Stimulated activated CD8-positive, alpha-beta memory T cell treated with anti-CD3 and anti-CD28 coated beads, Interleukin-7, amount 100 ng/mL, for 1 hour (primary cell): ENCODE measurements around the gene ITIH2.
"Not testable (repeated sequence)": the region's sequence is repeated elsewhere in the genome, so short reads cannot be mapped to it uniquely, and the experiment has no call there.

ENCODE experiments used
- DNase-seq, 2 donors: peaks; one replicate each; pipeline ENCODE4 v3.0.0-alpha.2; 2020; ENCODE audit warnings: low read depth in 2 of 2

ITIH2 gene

DNA sequence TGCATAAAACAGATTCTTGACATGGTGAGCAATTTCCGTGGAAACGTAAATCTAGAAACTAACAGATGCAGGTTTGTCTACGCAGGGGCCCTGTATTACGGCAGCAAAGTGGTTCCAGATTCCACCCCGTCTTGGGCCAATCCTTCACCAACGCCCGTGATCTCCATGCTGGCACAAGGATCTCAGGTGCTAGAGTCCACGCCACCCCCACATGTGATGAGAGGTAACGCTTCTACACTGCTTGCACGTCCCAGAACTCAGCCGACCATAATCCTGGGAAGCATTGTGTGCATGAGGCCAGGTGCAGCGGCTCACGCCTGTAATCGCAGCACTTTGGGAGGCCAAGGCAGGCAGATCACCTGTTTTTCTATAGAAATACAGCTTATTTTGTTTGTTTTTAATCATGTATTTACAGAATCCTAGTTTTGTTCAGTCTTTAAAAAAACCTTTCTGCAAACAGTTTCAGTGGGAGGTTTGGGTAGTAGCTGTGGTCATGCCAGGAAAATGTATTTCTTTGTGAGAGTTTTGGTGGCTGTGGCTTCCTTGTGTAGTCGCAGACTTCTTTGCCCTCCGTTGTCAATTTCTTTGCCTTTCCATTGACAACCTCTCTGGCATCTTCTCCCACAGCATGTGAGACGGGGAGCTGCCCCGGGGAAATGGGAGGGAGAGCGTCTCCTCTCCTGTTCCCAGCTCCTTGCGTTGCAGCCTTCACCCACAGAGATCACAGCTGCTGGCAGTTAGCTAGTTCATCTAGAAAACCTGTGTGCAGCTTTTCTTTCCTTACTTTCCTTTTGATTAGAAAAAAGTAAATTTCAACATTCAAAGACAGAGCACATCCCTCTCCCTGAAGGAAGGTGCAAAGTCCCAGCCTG lies 35.7 kb downstream of the ITIH2 start:
- no peak for DNase-seq

DNA sequence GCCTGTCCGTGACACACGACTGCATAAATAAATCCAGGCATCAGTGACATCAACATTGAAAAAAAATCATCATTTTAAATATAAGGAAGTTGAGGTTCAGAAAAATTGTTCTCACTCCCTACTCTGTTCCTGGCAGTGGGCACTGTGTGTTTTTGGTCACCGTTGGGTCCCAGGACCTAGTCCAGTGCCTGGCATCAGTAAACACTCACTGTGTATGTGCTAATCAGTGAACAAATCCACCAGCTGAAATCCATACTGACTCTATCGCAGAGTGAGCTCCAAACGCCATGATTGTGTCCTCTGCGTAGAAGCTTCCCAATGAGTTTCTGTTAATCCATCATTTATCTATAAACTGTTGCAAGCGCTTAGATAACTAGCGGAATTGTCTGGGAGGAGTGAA lies 41.2 kb downstream of the ITIH2 start:
- DNase-seq: no peak

DNA sequence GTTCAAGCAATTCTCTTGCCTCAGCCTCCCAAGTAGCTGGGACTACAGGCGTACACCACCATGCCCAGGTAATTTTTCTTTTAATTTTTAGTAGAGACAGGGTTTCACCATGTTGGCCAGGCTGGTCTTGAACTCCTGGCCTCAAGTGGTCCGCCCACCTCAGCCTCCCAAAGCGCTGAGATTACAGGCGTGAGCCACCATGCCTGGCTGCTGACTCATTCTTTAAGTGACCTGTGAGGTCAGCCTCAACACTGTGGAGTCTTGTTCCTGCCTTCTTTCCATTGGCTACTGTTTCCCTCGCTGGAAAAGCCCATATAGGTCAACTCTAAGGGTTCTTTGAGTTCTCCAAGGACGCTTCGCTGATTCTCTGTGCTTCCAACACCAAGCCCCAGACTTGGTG lies 45.5 kb downstream of the ITIH2 start:
- DNase-seq: not testable (repeated sequence)

DNA sequence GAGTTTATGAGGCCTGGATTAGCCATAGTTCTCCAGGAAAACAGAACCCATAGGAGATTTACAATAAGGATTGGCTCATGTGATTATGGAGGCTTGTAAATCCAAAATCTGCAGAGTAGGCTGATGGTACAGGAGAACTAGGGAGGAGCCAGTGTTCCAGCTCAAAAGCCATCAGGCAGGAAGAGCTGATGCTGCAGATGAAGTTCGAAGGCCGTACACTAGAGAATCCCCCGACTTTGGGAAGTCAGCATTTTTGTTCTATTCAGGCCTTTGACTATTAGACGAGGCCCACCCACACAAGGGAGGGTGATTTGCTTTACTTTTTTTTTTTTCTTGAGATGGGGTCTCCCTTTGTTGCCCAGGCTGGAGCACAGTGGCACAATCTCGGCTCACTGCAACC lies 47.1 kb downstream of the ITIH2 start:
- DNase-seq: no peak

DNA sequence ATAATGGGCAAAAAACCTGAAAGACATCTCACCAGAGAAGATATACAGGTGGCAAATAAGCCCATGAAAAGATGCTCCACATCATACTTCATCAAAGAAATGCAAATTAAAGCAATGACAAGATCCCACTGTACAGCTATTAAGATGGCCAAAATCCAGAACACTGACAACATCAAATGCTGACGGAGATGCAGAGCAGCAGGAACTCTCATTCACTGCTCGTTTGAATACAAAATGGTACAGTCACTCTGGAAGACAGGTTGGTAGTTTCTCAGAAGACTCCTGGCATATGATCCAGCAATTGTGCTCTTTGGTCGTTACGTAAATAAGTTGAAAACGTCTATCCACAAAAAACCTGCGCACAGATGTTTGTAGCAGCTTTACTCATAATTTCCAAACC lies 49.1 kb downstream of the ITIH2 start:
- no peak for DNase-seq

DNA sequence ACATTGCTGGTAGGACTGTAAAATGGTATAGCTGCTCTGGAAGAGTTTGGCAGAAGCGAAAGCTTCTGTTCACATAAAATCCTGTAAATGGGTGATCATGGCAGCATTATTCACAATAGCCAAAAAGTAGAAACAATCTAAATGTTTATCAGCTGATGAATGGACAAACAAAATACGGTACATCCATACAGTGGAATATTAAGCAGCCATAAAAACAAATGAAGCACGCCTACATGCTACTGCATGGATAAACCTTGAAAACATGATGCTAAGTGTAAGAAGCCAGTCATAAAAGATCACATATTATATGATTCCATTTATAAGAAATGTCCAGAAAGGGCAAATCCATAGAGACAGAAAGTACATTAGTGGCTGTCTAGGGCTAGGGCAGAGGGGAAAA lies 52.0 kb downstream of the ITIH2 start:
- DNase-seq: no peak

DNA sequence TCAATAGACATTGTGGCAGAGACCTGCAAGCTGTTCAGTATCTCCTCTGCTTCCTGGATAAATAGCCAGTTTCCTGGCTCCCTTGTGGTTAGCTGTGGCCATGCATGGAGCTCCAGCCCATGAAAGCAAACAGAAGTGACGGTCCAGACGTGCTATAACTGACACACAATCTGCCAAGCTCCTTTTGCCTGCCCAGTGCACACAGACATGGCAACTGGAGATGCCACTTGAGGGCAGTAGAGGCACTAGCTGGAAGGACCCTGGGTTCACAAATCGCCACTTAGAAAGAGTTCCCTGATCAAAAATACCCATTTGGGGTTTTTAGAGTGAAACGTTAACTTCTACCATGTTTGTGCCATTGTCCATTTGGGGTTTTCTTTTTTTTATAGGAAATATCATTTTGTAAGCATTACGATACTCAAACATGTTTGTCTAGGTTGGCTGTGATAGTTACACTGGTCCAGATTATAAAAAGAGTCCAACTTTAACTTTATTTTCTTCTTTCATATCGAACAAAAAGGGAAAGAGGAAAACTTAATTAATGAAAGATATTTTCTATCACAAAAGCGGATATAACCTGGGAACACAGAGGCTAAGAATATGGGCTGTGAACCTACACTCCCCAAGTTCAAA lies 53.4 kb downstream of the ITIH2 start:
- DNase-seq: no peak

DNA sequence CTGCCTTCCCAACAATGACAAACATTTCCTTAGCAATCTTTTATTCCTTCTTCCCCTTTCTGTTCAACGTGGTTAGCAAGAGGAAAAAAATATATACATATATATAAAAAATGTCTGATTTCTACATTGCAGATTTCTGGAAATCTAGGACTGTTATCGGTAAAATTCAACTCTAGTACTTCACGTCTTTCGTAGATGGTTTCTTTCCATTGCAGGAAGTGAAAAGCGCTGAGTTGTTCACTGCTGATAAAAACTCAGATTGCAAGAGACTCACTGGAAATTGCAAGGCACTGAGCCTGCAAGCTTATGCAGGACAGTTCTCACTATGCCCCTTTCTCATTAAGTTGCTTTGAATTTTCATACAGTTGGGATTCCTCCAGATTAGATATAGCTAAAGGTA lies 60.8 kb downstream of the ITIH2 start:
- DNase-seq: no peak

DNA sequence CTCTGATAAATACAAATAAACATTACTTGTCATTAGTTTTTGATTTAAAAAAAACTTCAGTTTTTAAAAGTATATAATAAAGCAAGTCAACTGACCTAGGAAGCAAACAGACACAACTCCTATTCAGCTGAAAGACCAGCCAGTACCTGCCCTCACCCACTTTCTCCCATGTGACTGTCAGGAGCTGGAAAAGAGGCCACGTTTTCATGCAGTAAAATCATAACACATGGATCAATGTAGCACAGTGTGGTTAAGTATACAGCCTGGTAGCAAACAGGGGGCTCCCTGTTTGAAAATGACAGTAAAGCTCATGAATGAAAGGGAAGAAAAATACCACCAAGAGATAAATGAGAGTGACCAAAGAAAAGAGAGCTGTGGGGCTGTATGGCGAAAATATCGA lies 63.1 kb downstream of the ITIH2 start:
- no peak for DNase-seq

DNA sequence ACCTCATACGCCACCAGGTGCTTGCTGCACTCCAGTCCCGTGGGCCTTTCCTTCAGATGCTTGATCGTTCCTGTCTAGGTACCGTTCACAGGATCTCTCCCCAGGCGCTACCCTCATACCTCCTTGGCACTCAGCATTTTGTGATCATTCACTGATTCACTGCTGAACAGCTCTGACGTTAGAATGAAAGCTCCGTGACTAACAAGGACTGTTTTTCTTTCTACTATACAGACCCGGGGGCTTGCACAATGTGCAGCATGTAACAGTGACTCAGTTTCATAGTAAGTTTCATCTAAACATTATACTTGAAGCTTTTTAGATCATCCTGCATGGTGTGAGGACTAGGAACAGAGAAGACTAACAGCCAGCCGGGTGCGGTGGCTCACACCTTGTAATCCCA lies 64.1 kb downstream of the ITIH2 start:
- no peak for DNase-seq

DNA sequence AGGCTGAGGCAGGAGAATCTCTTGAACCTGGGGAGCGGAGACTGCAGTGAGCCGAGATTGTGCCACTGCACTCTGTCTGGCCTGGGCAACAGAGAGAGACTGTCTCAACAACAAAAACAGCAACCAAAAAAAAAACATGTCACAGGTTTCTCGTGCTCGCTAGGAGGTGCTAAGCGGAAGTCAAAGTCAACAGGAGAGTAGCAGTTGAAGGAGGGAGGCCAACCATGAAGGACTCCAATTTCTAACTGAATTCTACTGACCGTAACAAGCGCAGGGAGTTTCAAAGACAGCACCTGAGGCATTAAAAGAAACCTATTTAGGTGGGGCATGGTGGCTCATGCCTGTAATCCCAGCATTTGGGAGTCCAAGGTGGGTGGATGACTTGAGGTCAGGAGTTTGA lies 65.3 kb downstream of the ITIH2 start:
- DNase-seq: no peak

DNA sequence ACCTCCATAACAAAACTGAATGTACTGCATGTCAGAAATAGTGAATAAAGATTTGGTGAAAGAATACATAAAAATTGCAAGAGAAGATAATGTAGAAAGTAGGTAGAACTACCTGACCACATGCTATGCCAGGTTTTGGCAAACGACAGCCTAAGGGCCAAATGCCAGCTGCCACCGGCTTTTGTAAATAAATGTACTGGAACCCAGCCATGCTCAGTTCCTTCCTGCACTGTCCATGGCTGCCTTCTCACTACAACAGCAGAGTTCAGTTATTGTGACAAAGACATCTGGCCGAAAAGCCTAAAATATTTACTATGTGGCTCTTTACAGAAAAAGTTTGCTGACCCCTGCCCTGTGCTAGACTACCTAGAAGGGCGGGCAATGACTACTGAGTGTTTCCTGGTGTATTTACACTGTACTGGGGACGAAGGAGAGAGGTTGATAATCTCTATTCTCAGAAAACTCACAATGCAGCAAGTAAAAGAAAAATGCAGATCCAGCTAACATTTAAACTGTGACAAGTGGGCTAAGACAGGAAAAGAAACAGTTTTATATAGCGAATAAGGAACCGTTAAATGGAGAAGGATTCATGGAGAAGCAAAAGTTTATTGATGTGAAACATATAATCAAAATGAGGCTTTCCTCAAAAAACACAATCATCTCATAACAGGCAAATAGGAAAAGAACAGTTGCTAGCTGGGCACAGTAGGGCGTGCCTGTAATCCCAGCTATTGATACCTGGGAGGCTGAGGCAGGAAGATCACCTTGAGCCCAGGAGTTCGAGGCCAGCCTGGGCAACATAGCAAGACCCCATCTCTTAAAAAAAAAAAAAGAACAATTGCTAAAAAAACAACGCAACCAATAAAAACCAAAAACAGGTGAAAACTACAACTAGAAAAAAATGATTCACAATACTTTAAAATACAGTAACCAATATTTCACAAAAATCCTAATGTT lies 71.0 kb downstream of the ITIH2 start:
- DNase-seq: no peak

DNA sequence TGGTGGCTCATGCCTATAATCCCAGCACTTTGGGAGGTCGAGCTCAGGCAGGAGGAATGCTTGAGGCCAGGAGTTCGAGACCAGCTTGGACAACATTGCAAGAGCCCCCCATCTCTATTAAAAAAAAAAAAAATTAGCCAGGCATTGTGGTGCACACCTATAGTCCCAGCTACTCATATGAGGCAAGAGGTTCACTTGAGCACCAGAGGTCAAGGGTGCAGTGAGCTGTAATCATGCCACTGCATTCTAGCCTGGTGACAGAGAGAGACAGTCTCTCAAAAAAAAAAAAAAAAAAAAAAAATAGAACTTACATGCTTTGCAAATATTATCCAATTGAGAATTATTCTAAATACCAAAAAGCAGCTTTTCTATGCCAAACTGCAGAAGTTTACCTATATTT lies 73.7 kb downstream of the ITIH2 start:
- no peak for DNase-seq

DNA sequence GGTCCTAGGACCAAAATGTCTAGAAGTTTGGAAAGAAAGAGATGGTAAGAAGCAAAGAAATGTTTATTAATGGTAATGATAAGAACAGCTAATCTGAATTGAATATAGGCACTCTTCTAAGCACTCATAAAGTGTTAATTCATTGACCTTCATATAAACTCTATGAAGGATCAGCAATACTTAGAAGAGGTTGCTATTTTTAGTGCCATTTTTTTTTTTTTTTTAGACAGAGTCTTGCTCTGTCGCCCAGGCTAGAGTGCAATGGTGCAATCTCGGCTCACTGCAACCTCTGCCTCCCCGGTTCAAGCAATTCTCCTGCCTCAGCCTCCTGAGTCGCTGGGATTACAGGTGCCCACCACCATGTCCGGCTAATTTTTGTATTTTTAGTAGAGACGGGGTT lies 79.1 kb downstream of the ITIH2 start:
- DNase-seq: not testable (repeated sequence)

DNA sequence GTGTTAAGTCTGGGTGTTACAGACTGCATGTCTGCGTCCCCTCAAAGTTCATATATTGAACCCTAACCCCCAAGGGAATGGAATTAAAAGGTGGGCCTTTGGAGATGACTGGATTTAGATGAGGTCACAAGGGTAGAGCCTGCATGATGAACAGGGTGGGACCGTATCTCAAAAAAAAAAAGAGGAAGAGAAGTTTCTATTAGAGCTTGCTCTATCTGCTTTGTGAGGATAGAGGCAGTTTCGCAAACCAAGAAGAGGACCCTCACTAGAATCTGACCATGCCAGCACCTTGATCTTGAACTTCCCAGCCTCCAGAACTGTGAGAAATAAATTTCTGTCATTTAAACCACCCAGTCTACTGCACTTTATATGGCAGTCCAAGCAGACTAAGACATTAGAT lies 83.3 kb downstream of the ITIH2 start:
- DNase-seq: no peak

DNA sequence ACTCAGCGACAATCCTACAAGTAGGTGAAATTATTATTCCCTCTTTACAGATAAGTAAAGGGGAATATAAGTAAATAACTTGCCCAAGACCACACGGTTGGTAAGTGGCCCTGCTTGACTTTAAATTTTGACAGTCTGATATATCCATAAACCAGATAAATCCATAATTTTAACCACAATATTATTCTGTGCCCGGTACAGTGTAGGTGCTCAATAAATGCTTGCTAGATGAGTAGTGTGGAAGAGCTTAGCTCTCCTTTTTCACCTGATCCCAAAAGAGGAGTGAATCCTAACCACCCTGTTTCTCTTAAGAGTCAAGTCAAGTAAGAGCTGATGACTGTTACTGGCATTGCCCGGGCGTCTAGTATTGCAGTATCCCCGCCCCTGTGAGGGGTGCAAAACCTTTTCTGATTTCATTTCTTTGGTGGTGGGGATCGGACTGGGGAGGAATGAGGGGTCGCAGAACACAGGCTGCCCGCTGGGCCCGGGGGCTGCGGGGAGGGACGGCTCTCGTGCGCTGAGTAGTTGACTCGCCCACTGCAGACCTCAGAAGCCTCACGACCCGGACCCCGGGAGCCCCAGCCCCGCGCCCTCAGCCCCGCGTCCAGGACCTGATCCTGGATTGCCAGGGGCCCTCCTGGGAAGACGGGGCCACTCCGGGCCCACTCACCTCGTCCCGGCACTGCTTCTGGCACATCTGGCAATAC lies 84.2 kb downstream of the ITIH2 start:
- DNase-seq: no peak

DNA sequence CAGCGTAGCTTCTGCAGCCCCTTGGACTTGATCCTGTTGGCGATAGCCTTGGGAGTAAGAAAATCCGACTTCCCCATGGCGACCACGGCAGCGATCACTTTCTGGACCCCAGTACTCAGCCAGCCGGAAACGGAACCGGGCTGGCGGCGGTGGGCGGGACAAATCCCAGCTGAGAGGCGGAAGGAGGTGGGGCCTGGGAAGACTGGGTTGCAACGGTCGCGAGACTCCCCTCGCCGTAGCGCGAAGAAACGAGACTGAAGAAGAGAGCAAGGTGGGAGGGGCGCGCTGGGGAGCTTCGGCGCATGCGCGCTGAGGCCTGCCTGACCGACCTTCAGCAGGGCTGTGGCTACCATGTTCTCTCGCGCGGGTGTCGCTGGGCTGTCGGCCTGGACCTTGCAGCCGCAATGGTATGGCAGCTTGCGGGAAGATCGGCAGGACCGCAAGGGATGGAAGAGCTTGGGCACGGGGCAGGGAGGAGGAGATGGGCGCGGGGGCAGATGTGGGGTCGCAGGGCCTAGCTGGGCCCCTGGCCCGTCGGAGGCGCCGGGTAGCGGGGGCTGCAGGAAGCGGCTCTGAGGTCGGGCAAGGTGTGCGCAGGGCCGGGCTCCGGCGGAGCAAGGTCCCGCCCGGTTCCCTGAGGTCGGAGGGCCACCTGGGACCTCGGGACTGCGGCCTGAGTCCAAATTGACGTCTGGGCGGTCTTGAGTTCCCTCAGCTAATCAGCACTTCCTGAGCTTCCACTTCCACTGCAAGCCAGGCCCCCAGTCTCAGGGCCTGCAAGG lies 84.9 kb downstream of the ITIH2 start, which contains the start of the genes ATP5F1C and KIN:
ATP5F1C (plus strand) TSS at position 321 of the 782 bp plus-strand sequence; CDS start at position 352, 31 bp downstream.
KIN (minus strand) TSS at position 137 of the 782 bp plus-strand sequence; CDS start at position 77, 60 bp downstream.
- DNase-seq: peak; percentile 93 to 94

DNA sequence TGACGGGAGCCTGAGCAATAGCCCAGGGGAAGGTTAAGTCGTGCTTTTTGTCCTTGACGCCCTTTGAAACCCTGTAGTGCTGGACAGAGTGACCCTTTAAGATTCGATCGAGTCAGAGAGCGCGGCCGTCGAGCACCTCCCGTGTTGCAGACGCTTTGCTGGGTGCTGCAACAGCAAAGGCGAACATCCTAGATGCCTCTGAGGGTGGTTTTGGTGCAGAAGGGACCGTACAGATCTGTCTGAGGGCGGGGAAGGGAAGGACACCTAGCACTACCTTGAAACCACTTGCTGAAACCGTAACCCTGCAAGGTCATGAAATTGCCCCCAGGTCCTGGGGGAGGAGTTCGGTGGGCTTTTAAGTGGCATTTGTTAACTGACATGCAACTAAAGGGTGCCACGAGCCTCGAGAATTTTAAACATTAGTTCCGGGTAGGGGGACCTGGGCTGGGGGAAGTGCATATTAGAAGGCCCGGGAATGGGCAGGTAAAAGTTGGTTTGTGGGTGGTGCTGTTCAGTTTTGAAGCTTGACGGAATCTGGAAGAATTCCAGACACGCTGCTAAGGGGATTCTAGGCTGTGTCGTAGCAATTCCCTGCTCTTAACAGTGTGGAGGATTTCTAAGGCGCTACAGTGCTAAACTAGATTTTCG lies 85.6 kb downstream of the ITIH2 start:
- no peak for DNase-seq

DNA sequence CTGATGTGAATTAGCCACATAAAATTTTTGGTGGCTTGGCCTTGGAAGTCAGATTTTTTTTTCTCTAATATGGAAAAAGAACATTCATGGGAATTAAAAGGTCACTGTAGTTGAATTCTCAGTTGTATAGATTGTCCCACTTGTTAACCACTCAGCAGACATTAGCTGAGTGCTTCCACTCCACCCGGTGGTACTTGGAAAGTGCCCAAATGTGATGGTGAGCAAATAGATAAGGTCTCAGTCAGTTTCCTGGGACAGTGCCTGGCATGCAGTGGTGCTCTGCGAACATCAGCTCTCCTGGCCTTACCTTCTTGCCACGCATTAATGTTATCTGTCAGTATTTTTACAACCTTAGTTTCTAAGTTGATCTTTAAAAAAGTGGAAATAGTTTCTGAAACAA lies 86.3 kb downstream of the ITIH2 start:
- DNase-seq: no peak

DNA sequence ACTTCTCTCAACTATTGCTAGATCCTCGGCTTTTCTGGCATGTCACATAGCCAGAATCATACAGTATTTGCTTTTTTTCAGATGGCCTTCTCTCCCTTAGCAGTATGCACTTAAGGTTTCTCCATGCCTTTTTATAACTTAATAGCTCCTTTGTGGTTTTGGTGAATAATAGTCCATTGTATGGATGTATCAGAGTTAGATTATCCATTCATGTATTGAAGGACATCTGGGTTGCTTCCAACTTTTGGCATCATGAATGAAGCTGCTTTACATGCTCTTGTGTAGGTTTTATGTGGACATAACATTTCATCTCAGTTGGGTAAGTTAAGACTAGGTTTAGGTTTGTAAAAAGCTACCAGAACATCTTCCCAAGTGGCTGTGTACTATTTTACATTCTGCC lies 89.4 kb downstream of the ITIH2 start:
- DNase-seq: no peak
